Kidney epithelial cell (primary cell): ENCODE measurements around the gene ISY1. TPM values are rescaled to one million over a fixed set of nuclear protein-coding genes. Genes with fewer than 3 reads are reported as not detected.
"Not testable (repeated sequence)": the region's sequence is repeated elsewhere in the genome, so short reads cannot be mapped to it uniquely, and the experiment has no call there.

Experiments
- DNase-seq: peaks from one replicate; pipeline ENCODE4 v3.0.0-alpha.2; 2010; ENCODE audit warnings: low read depth
- H3K27me3 ChIP-seq: 2 replicates; pipeline ENCODE4 v1.6.0; 2011; ENCODE audit warnings: low read length; ENCODE audit not compliant: control insufficient read depth, insufficient read depth
- H3K36me3 ChIP-seq: 2 replicates; pipeline ENCODE4 v1.5.1; 2011; ENCODE audit warnings: low read length; ENCODE audit not compliant: control insufficient read depth, insufficient read depth
- H3K4me3 ChIP-seq: 2 replicates; pipeline ENCODE4 v1.5.1; 2011; ENCODE audit warnings: low read depth, mild to moderate bottlenecking, control low read depth, low read length
- total RNA-seq: library from RNA; depleted of rRNA; stranded (reverse); fragments of >200 nt; gene quantifications from 2 replicates; pipeline ENCODE4 v1.2.3, GENCODE V29; 2015
- TF ChIP-seq, protein P1 (sequence below): IDR thresholded peaks from 2 replicates; pipeline ENCODE4 v1.5.1; 2011; ENCODE audit warnings: mild to moderate bottlenecking, moderate library complexity, low read length, control low read depth, inconsistent platforms; ENCODE audit not compliant: insufficient read depth, poor library complexity, severe bottlenecking

ISY1 gene
- total RNA-seq, 1 donor from 2014 or later, result 27.7 TPM

DNA sequence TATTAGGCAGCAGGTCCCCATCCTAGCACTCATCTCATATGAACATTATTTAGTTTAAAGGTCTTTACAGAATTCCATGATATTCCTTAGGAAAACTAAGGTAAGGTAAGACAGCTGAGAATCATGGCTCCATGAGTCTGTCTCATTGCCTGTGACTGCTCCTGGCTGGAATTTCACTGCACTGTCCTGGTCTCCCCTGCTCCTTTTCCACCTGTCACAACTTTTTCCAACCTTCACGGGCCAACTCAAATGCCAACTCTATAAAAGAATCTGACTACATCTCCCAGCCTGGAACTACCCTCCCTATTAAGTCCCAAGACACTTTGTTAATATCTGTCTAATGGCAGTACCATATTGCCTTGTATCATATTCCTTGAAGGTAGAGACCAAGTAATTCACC, 15.2 kb upstream of the ISY1 start:
- no peak for DNase-seq
- no peaks in the 10 kb centered on the region for H3K27me3 ChIP-seq
- H3K36me3 ChIP-seq, result no peaks in the 10 kb centered on the region
- TF ChIP-seq, protein P1, sequence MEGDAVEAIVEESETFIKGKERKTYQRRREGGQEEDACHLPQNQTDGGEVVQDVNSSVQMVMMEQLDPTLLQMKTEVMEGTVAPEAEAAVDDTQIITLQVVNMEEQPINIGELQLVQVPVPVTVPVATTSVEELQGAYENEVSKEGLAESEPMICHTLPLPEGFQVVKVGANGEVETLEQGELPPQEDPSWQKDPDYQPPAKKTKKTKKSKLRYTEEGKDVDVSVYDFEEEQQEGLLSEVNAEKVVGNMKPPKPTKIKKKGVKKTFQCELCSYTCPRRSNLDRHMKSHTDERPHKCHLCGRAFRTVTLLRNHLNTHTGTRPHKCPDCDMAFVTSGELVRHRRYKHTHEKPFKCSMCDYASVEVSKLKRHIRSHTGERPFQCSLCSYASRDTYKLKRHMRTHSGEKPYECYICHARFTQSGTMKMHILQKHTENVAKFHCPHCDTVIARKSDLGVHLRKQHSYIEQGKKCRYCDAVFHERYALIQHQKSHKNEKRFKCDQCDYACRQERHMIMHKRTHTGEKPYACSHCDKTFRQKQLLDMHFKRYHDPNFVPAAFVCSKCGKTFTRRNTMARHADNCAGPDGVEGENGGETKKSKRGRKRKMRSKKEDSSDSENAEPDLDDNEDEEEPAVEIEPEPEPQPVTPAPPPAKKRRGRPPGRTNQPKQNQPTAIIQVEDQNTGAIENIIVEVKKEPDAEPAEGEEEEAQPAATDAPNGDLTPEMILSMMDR, result no peak
- no peak overlapping the region for H3K4me3 ChIP-seq

DNA sequence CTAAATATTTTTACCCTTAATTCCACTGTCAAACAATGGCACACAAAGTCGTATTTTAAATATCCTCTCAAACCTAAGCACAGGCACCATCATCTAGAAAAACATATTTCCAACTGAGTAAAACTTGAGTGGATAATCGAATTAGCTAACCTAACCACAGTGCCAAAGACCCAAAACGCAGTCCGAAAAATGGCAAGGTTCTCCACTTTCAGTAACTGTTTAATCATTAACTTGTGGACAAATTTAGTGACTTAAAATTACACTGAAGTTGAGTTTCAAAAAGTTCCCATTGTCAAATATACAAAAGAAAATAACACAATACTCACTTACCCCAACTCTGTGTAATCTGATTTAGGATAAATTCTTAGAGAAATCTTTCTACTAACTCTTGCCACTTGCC, 12.9 kb upstream of the ISY1 start:
- Histone ChIP-seq H3K36me3 (no peaks in the 10 kb centered on the region), H3K4me3 (no peak overlapping the region), H3K27me3 (no peaks in the 10 kb centered on the region)
- TF ChIP-seq, protein P1, result no peak
- DNase-seq, result no peak

DNA sequence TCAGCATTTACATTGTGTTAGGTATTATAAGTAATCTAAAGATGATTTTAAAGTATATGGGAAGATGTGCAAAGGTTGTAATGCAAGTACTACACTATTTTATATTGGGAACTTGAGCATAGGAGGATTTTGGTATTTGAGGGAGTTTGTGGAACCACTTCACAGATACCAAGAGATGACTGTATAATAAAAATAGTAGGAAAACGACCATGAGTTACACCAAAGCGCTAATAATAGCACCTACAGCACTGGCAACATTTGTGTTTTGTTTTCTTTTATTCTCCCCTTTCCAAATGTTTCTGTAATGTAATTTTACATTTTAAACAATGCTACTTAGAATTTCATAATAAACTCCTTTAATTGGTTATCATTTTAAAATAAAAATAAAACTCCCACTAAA, 12.3 kb upstream of the ISY1 start:
- H3K36me3 ChIP-seq, result no peaks in the 10 kb centered on the region
- no peaks in the 10 kb centered on the region for H3K27me3 ChIP-seq
- H3K4me3 ChIP-seq, result no peak overlapping the region
- DNase-seq, result no peak
- TF ChIP-seq, protein P1, result no peak

DNA sequence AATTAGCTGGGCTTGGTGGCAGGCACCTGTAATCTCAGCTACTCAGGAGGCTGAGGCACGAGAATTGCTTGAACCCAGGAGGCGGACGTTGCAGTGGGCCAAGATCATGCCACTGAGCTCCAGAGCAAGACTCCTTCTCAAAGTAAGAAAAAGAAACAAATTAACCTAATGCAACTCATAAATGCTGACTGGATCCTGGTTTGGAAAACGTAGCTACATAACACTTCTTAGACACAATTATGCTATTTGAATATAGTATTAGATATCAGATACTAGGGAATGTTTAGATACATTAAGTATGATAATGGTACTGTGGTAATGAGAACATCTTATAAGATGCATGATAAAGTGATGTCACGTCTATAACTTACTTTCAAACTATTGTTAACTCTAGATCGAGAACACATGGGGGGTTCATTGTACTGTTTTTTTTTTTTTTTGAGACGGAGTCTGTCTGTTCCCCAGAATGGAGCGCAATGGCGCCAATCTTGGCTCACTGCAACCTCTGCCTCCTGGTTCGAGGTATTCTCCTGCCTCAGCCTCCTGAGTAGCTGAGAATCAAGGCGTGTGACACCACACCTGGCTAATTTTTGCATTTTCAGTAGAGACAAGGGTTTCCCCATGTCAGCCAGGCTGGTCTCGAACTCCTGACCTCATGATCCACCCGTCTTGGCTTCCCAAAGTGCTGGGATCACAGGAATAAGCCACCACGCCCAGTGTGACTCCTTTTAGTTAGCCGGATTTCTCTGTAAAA, 5.9 kb upstream of the ISY1 start:
- TF ChIP-seq, protein P1, result no peak
- no peak for DNase-seq
- Histone ChIP-seq H3K4me3 (no peak overlapping the region), H3K27me3 (no peaks in the 10 kb centered on the region), H3K36me3 (no peaks in the 10 kb centered on the region)

DNA sequence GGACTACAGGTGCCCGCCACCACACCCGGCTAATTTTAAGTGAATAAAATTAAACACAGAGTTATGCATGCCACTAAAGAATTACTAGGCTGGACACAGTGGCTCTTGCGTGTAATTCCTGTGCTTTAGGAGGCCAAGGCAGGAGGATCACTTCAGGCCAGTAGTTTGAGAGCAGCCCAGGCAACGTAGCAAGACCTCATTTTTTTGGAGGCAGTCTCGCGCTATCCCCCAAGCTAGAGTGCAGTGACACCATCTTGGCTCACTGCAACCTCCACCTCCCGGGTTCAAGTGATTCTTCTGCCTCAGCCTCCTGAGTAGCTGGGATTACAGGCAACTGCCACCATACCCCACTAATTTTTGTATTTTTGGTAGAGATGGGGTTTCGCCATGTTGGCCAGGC, 4.7 kb upstream of the ISY1 start:
- not testable (repeated sequence) for H3K27me3 ChIP-seq, DNase-seq, H3K36me3 ChIP-seq, H3K4me3 ChIP-seq

DNA sequence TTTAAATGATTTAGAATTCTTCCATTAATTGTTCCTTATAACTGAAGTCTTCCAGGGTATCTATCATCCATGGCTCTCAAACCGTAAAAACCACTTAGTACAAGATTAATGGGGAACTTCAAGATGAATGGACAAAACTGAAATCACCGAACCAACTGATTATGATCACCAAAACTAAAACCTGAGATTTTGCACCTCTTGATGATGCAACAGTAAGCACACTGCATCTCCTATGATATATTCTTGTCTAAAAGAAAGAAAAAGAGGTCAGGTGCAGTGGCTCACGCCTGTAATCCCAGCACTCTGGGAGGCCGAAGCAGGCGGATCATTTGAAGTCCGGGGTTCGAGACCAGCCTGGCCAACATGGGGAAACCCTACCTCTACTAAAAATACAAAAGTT, 3.6 kb upstream of the ISY1 start:
- Histone ChIP-seq H3K27me3 (no peaks in the 10 kb centered on the region), H3K4me3 (no peak overlapping the region), H3K36me3 (no peaks in the 10 kb centered on the region)
- no peak for DNase-seq
- TF ChIP-seq, protein P1, result no peak
